ENCODE data around the gene HS3ST5. TPM values are rescaled to one million over a fixed set of nuclear protein-coding genes. Genes with fewer than 3 reads are reported as not detected.

Gene HS3ST5
- total and polyA plus RNA-seq, 4 donors, result not detected

GRCh38 chr6:114172576-114173260 lies 170.1 kb downstream of the HS3ST5 start:
- Histone ChIP-seq H3K27ac (ENCODE audit: low read depth in 1 of 2, low read length in 2 of 2) (no peak overlapping the region), H3K9ac (ENCODE audit: low read depth in 1 of 2, low read length in 2 of 2) (no peak overlapping the region), H3K9me3 (ENCODE audit: control insufficient read depth in 4 of 4, low read length in 3 of 4) (no peaks in the 10 kb centered on the region), H3K4me1 (ENCODE audit: control insufficient read depth in 4 of 4, insufficient read depth in 4 of 4, low read length in 3 of 4) (peaks cover 5 to 18% (median 9%) of the 10 kb centered on the region in 4 donors), H3K36me3 (ENCODE audit: control insufficient read depth in 4 of 4, insufficient read depth in 3 of 4, low read depth in 1 of 4, low read length in 3 of 4) (no peaks in the 10 kb centered on the region), H3K4me3 (ENCODE audit: low read depth in 1 of 3, low read length in 3 of 3) (no peak overlapping the region), H3K27me3 (ENCODE audit: control insufficient read depth in 4 of 4, insufficient read depth in 4 of 4, low read length in 3 of 4) (peaks cover 0 to 3% (median 0%) of the 10 kb centered on the region in 4 donors)
- TF ChIP-seq ZBTB33 (IDR thresholded peaks at IDR 0.05) (no peak), FOXA2 (IDR thresholded peaks at IDR 0.05) (no peak), NR2F2 (IDR thresholded peaks at IDR 0.05) (no peak)
- no peak for DNase-seq (ENCODE audit: low spot score)
- 22% methylated on average over 1 of the region's 1 CpG for WGBS

GRCh38 chr6:114171473-114171872 lies 171.3 kb downstream of the HS3ST5 start:
- Histone ChIP-seq H3K9me3 (ENCODE audit: control insufficient read depth in 4 of 4, low read length in 3 of 4) (no peaks in the 10 kb centered on the region), H3K27ac (ENCODE audit: low read depth in 1 of 2, low read length in 2 of 2) (no peak overlapping the region), H3K4me3 (ENCODE audit: low read depth in 1 of 3, low read length in 3 of 3) (no peak overlapping the region), H3K27me3 (ENCODE audit: control insufficient read depth in 4 of 4, insufficient read depth in 4 of 4, low read length in 3 of 4) (peaks cover 0 to 6% (median 0%) of the 10 kb centered on the region in 4 donors), H3K9ac (ENCODE audit: low read depth in 1 of 2, low read length in 2 of 2) (no peak overlapping the region), H3K4me1 (ENCODE audit: control insufficient read depth in 4 of 4, insufficient read depth in 4 of 4, low read length in 3 of 4) (peaks cover 5 to 23% (median 13%) of the 10 kb centered on the region in 4 donors), H3K36me3 (ENCODE audit: control insufficient read depth in 4 of 4, insufficient read depth in 3 of 4, low read depth in 1 of 4, low read length in 3 of 4) (no peaks in the 10 kb centered on the region)
- DNase-seq (ENCODE audit: low spot score), result no peak
- no peak for TF ChIP-seq JUND (IDR thresholded peaks at IDR 0.05)
- no peak for TF ChIP-seq TAF1 (conservative IDR thresholded peaks at IDR 0.05)
- no peak for TF ChIP-seq ATF3 (IDR thresholded peaks at IDR 0.05)
- no peak for TF ChIP-seq FOXA1 (IDR thresholded peaks at IDR 0.05)
- TF ChIP-seq MAX (IDR thresholded peaks at IDR 0.05), result no peak
- TF ChIP-seq RXRA (IDR thresholded peaks at IDR 0.05), result no peak
- no peak for TF ChIP-seq REST (IDR thresholded peaks at IDR 0.05)
- no peak for TF ChIP-seq FOXA2 (IDR thresholded peaks at IDR 0.05)
- TF ChIP-seq RAD21 (IDR thresholded peaks at IDR 0.05), result no peak
- TF ChIP-seq YY1 (IDR thresholded peaks at IDR 0.05), result no peak
- TF ChIP-seq HNF4A (conservative IDR thresholded peaks at IDR 0.05), result no peak
- no peak for TF ChIP-seq NR2F2 (IDR thresholded peaks at IDR 0.05)
- no peak for TF ChIP-seq SP1 (IDR thresholded peaks at IDR 0.05)
- TF ChIP-seq HNF4G (IDR thresholded peaks at IDR 0.05), result no peak
- no peak for TF ChIP-seq EGR1 (IDR thresholded peaks at IDR 0.05; ENCODE audit: low read depth in 2 of 2)
- no peak for TF ChIP-seq CTCF (IDR thresholded peaks at IDR 0.05; ENCODE audit: low read depth, low read length, missing input control)
- TF ChIP-seq GABPA (IDR thresholded peaks at IDR 0.05 in 1 of 2, conservative IDR thresholded peaks at IDR 0.05 in 1 of 2), result no peak
- no peak for TF ChIP-seq ZBTB33 (IDR thresholded peaks at IDR 0.05)
- WGBS, result 97% methylated on average over 4 of the region's 4 CpGs
